Measurements from ENCODE around the gene DNAJC12. TPM values are rescaled to one million over a fixed set of nuclear protein-coding genes. Genes with fewer than 3 reads are reported as not detected.

Gene DNAJC12
- total and polyA plus RNA-seq, 4 donors = 15.5 to 25.4 (median 17.7) TPM

GRCh38 chr10:67818323-67818722, 19.7 kb downstream of the DNAJC12 start:
- H3K9me3 ChIP-seq (ENCODE audit: control insufficient read depth, insufficient read depth, low read length) = no peaks in the 10 kb centered on the region
- H3K27me3 ChIP-seq (ENCODE audit: control insufficient read depth, insufficient read depth, low read length) = no peaks in the 10 kb centered on the region
- no peaks in the 10 kb centered on the region for H3K4me1 ChIP-seq (ENCODE audit: control insufficient read depth, insufficient read depth, low read length)

GRCh38 chr10:67816719-67817118, 21.3 kb downstream of the DNAJC12 start:
- no peaks in the 10 kb centered on the region for H3K27me3 ChIP-seq (ENCODE audit: control insufficient read depth, insufficient read depth, low read length)
- DNase-seq (ENCODE audit: low read depth in 4 of 6, low spot score in 6 of 6) = no peak
- no peak overlapping the region for H3K4me3 ChIP-seq (ENCODE audit: low read depth, low read length)
- WGBS (ENCODE audit: insufficient coverage) = 100% methylated on average over 1 of the region's 4 CpGs
- H3K9me3 ChIP-seq (ENCODE audit: control insufficient read depth, insufficient read depth, low read length) = no peaks in the 10 kb centered on the region
- H3K4me1 ChIP-seq (ENCODE audit: control insufficient read depth, insufficient read depth, low read length) = no peaks in the 10 kb centered on the region
- no peaks in the 10 kb centered on the region for H3K36me3 ChIP-seq (ENCODE audit: control insufficient read depth, insufficient read depth, low read length)
- H3K27ac ChIP-seq (ENCODE audit: low read depth, low read length) = no peak overlapping the region

More at GRCh38 chr10:67818323-67818722, 19.7 kb downstream of the DNAJC12 start:
- peak in 1 of 6 donors; percentile 34 for DNase-seq (ENCODE audit: low read depth in 4 of 6, low spot score in 6 of 6)
- no CpG with 5 or more reads among the region's 3 CpGs for WGBS (ENCODE audit: insufficient coverage)
- H3K4me3 ChIP-seq (ENCODE audit: low read depth, low read length) = no peak overlapping the region
- no peaks in the 10 kb centered on the region for H3K36me3 ChIP-seq (ENCODE audit: control insufficient read depth, insufficient read depth, low read length)
- H3K27ac ChIP-seq (ENCODE audit: low read depth, low read length) = no peak overlapping the region

DNA sequence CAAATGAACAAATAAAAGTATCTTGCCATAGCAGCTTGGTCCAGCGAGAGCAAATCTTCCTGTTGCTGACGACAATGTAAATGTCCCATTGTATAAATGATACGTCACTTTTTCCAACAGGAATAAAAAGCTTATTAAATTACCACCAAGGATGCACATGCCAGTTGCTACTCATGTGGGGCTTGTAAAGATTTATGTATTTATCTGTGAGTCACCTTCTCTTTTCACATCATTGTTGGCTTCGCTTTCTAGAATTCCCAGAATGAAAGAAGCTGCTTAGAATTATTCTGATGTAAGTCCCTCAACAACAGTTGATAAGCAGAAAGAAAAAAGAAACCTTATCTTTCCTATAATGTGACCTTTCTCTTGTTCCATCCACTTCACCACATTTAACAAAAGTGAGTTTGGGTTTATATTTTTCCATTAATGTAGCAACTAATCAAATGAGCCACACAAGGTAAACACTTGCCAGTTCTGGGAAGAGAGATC, 22.4 kb downstream of the DNAJC12 start:
- Histone ChIP-seq H3K4me1 (ENCODE audit: control insufficient read depth, insufficient read depth, low read length) (no peaks in the 10 kb centered on the region), H3K9me3 (ENCODE audit: control insufficient read depth, insufficient read depth, low read length) (no peaks in the 10 kb centered on the region), H3K27ac (ENCODE audit: low read depth, low read length) (no peak overlapping the region), H3K36me3 (ENCODE audit: control insufficient read depth, insufficient read depth, low read length) (no peaks in the 10 kb centered on the region), H3K4me3 (ENCODE audit: low read depth, low read length) (no peak overlapping the region), H3K27me3 (ENCODE audit: control insufficient read depth, insufficient read depth, low read length) (no peaks in the 10 kb centered on the region)
- no peak for DNase-seq (ENCODE audit: low read depth in 4 of 6, low spot score in 6 of 6)
- WGBS (ENCODE audit: insufficient coverage) = 60% methylated on average over 1 of the region's 4 CpGs

GRCh38 chr10:67812007-67812406, 26.0 kb downstream of the DNAJC12 start:
- Histone ChIP-seq H3K9me3 (ENCODE audit: control insufficient read depth, insufficient read depth, low read length) (no peaks in the 10 kb centered on the region), H3K27ac (ENCODE audit: low read depth, low read length) (no peak overlapping the region), H3K27me3 (ENCODE audit: control insufficient read depth, insufficient read depth, low read length) (no peaks in the 10 kb centered on the region), H3K4me1 (ENCODE audit: control insufficient read depth, insufficient read depth, low read length) (no peaks in the 10 kb centered on the region), H3K4me3 (ENCODE audit: low read depth, low read length) (no peak overlapping the region), H3K36me3 (ENCODE audit: control insufficient read depth, insufficient read depth, low read length) (no peaks in the 10 kb centered on the region)
- DNase-seq (ENCODE audit: low read depth in 4 of 6, low spot score in 6 of 6) = no peak
- no CpG with 5 or more reads among the region's 4 CpGs for WGBS (ENCODE audit: insufficient coverage)

DNA sequence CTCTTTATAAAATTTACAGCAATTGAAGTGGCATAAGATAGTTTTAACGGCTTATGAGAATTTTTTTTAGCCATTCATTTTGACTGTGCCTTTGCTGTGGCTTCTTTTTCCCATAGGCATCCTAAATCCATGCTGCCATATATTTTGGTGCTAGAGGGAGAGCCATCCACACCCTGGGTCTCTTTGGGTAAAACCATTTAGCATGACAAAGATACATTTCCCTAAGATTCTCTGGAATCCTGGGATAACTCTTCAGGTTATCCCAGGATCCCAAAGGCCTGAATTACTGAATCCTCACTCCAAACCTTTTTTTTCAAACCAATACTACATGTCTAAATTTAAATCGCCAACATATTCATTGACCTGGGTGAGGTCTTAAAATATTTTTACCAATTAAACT, 28.9 kb downstream of the DNAJC12 start:
- Histone ChIP-seq H3K4me1 (ENCODE audit: control insufficient read depth, insufficient read depth, low read length) (no peaks in the 10 kb centered on the region), H3K36me3 (ENCODE audit: control insufficient read depth, insufficient read depth, low read length) (no peaks in the 10 kb centered on the region), H3K4me3 (ENCODE audit: low read depth, low read length) (no peak overlapping the region), H3K27ac (ENCODE audit: low read depth, low read length) (no peak overlapping the region), H3K27me3 (ENCODE audit: control insufficient read depth, insufficient read depth, low read length) (no peaks in the 10 kb centered on the region), H3K9me3 (ENCODE audit: control insufficient read depth, insufficient read depth, low read length) (no peaks in the 10 kb centered on the region)
- no peak for DNase-seq (ENCODE audit: low read depth in 4 of 6, low spot score in 6 of 6)
- WGBS (ENCODE audit: insufficient coverage) = no CpG with 5 or more reads among the region's 2 CpGs

DNA sequence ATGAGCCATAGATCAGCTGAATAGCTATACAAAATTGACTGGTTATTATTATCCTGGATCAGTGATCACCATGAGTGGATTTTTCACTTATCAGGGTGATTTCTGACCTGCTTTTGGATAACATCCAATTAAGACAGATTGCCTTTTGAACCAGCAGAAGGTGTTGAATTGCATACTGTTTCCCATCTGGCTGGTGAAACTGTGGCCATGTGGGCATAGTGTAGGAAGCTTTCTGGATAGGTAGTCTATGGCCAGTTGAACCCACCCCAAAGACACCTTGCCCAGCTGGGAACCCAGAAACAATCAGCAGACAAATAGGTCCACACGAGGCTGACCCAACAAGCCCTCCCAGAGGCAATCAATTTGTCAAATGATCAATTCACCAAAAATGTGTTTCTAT, 29.3 kb downstream of the DNAJC12 start:
- no CpG with 5 or more reads among the region's 1 CpG for WGBS (ENCODE audit: insufficient coverage)
- no peak overlapping the region for H3K27ac ChIP-seq (ENCODE audit: low read depth, low read length)
- DNase-seq (ENCODE audit: low read depth in 4 of 6, low spot score in 6 of 6) = peak in 1 of 6 donors; percentile 41
- H3K27me3 ChIP-seq (ENCODE audit: control insufficient read depth, insufficient read depth, low read length) = no peaks in the 10 kb centered on the region
- H3K9me3 ChIP-seq (ENCODE audit: control insufficient read depth, insufficient read depth, low read length) = no peaks in the 10 kb centered on the region
- no peaks in the 10 kb centered on the region for H3K4me1 ChIP-seq (ENCODE audit: control insufficient read depth, insufficient read depth, low read length)
- H3K36me3 ChIP-seq (ENCODE audit: control insufficient read depth, insufficient read depth, low read length) = no peaks in the 10 kb centered on the region
- H3K4me3 ChIP-seq (ENCODE audit: low read depth, low read length) = no peak overlapping the region

GRCh38 chr10:67807855-67808456, 30.0 kb downstream of the DNAJC12 start:
- peak in 1 of 6 donors; percentile 10 for DNase-seq (ENCODE audit: low read depth in 4 of 6, low spot score in 6 of 6)
- Histone ChIP-seq H3K4me1 (ENCODE audit: control insufficient read depth, insufficient read depth, low read length) (no peaks in the 10 kb centered on the region), H3K36me3 (ENCODE audit: control insufficient read depth, insufficient read depth, low read length) (no peaks in the 10 kb centered on the region), H3K9me3 (ENCODE audit: control insufficient read depth, insufficient read depth, low read length) (no peaks in the 10 kb centered on the region), H3K4me3 (ENCODE audit: low read depth, low read length) (no peak overlapping the region), H3K27ac (ENCODE audit: low read depth, low read length) (no peak overlapping the region), H3K27me3 (ENCODE audit: control insufficient read depth, insufficient read depth, low read length) (no peaks in the 10 kb centered on the region)
- no CpG with 5 or more reads among the region's 4 CpGs for WGBS (ENCODE audit: insufficient coverage)

DNA sequence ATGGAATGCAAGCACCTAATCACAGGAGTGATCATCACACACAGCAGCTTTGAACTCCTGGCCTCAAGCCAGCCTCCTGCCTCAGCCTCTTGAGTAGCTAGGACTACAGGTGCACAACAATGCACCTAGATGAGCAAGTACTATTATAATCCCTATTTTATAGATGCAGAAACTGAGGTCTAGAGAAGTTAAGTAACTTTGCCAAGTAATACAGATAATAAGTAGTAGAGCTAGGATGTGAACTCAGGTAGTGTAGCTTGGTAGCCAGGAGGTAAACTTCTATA, 33.7 kb downstream of the DNAJC12 start:
- no peak for DNase-seq (ENCODE audit: low read depth in 4 of 6, low spot score in 6 of 6)

GRCh38 chr10:67803588-67804394, 34.2 kb downstream of the DNAJC12 start:
- no peak for DNase-seq (ENCODE audit: low read depth in 4 of 6, low spot score in 6 of 6)
- no CpG with 5 or more reads among the region's 3 CpGs for WGBS (ENCODE audit: insufficient coverage)

More for the DNA sequence above, 33.7 kb downstream of the DNAJC12 start:
- no peak overlapping the region for H3K4me3 ChIP-seq (ENCODE audit: low read depth, low read length)
- H3K4me1 ChIP-seq (ENCODE audit: control insufficient read depth, insufficient read depth, low read length) = no peaks in the 10 kb centered on the region
- H3K27ac ChIP-seq (ENCODE audit: low read depth, low read length) = no peak overlapping the region
- H3K27me3 ChIP-seq (ENCODE audit: control insufficient read depth, insufficient read depth, low read length) = no peaks in the 10 kb centered on the region
- no peaks in the 10 kb centered on the region for H3K9me3 ChIP-seq (ENCODE audit: control insufficient read depth, insufficient read depth, low read length)
- no peaks in the 10 kb centered on the region for H3K36me3 ChIP-seq (ENCODE audit: control insufficient read depth, insufficient read depth, low read length)

More at GRCh38 chr10:67803588-67804394, 34.2 kb downstream of the DNAJC12 start:
- Histone ChIP-seq H3K4me3 (ENCODE audit: low read depth, low read length) (no peak overlapping the region), H3K27ac (ENCODE audit: low read depth, low read length) (no peak overlapping the region), H3K27me3 (ENCODE audit: control insufficient read depth, insufficient read depth, low read length) (no peaks in the 10 kb centered on the region), H3K4me1 (ENCODE audit: control insufficient read depth, insufficient read depth, low read length) (no peaks in the 10 kb centered on the region), H3K9me3 (ENCODE audit: control insufficient read depth, insufficient read depth, low read length) (no peaks in the 10 kb centered on the region), H3K36me3 (ENCODE audit: control insufficient read depth, insufficient read depth, low read length) (no peaks in the 10 kb centered on the region)
